Adipocyte (in vitro differentiated cells): Measurements from ENCODE around the gene MNT.
"Not testable (repeated sequence)": the region's sequence is repeated elsewhere in the genome, so short reads cannot be mapped to it uniquely, and the experiment has no call there.

Experiments
- DNase-seq: peaks from one replicate; pipeline ENCODE4 v3.0.0-alpha.2; 2015; ENCODE audit warnings: low read depth
- H3K27me3 ChIP-seq: replicated peaks from 2 replicates; pipeline ENCODE4 v1.7.0; 2013; ENCODE audit warnings: mild to moderate bottlenecking, low read length, moderate library complexity; ENCODE audit not compliant: control insufficient read depth, insufficient read depth
- H3K36me3 ChIP-seq: 2 replicates; pipeline ENCODE4 v1.7.0; 2013; ENCODE audit warnings: low read length, mild to moderate bottlenecking, moderate library complexity; ENCODE audit not compliant: control insufficient read depth, insufficient read depth, severe bottlenecking
- H3K4me1 ChIP-seq: 2 replicates; pipeline ENCODE4 v1.7.0; 2013; ENCODE audit warnings: mild to moderate bottlenecking, low read length, moderate library complexity; ENCODE audit not compliant: control insufficient read depth, insufficient read depth
- H3K4me3 ChIP-seq: 2 replicates; pipeline ENCODE4 v1.7.0; 2013; ENCODE audit warnings: mild to moderate bottlenecking, low read length, moderate library complexity
- H3K9ac ChIP-seq: 2 replicates; pipeline ENCODE4 v1.7.0; 2013; ENCODE audit warnings: mild to moderate bottlenecking, low read length, moderate library complexity
- H3K9me3 ChIP-seq: 2 replicates; pipeline ENCODE4 v1.7.0; 2013; ENCODE audit warnings: mild to moderate bottlenecking, low read length, moderate library complexity; ENCODE audit not compliant: control insufficient read depth

The MNT gene, protein sequence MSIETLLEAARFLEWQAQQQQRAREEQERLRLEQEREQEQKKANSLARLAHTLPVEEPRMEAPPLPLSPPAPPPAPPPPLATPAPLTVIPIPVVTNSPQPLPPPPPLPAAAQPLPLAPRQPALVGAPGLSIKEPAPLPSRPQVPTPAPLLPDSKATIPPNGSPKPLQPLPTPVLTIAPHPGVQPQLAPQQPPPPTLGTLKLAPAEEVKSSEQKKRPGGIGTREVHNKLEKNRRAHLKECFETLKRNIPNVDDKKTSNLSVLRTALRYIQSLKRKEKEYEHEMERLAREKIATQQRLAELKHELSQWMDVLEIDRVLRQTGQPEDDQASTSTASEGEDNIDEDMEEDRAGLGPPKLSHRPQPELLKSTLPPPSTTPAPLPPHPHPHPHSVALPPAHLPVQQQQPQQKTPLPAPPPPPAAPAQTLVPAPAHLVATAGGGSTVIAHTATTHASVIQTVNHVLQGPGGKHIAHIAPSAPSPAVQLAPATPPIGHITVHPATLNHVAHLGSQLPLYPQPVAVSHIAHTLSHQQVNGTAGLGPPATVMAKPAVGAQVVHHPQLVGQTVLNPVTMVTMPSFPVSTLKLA

GRCh38 chr17:2400877-2401425 lies at the start of gene MNT:
Gene MNT, minus strand, starts transcription at chr17:2401060. Its CDS starts 348 bp downstream, at chr17:2400712.
- peak within 1 kb of the TSS; percentile 97 for H3K4me3 ChIP-seq
- H3K27me3 ChIP-seq, result no peaks in the 10 kb centered on the region
- no peaks in the 10 kb centered on the region for H3K36me3 ChIP-seq
- no peaks in the 10 kb centered on the region for H3K9me3 ChIP-seq
- H3K9ac ChIP-seq, result peak within 1 kb of the TSS; percentile 98
- H3K4me1 ChIP-seq, result peaks cover 66% of the 10 kb centered on the region
- DNase-seq, result peak; percentile 98

GRCh38 chr17:2450016-2450650 lies 49.3 kb upstream of the MNT start:
- Histone ChIP-seq H3K9me3 (peaks cover 3% of the 10 kb centered on the region), H3K36me3 (no peaks in the 10 kb centered on the region), H3K9ac (no peak overlapping the region), H3K27me3 (no peaks in the 10 kb centered on the region), H3K4me1 (peaks cover 37% of the 10 kb centered on the region), H3K4me3 (no peak overlapping the region)
- DNase-seq, result no peak

DNA sequence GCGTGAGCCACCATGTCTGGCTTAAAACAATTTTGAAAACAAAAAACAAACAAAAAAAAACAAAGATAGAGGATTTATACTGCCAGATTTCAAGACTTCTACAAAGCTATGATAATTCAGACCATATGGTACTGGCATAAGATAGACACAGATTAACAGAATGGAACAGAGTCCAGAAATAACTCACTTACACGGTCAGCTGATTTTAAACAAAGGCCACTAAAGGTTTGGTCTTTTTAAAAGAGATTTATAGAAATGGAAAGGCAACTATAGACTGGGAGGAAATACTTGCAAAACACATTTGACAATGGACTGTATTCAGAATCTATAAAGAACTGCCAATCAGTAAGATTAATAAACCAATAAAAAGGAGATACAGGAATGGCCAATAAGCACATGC lies 48.6 kb upstream of the MNT start:
- Histone ChIP-seq H3K4me3 (no peak overlapping the region), H3K36me3 (no peaks in the 10 kb centered on the region), H3K9me3 (peaks cover 3% of the 10 kb centered on the region), H3K4me1 (peaks cover 37% of the 10 kb centered on the region), H3K27me3 (no peaks in the 10 kb centered on the region), H3K9ac (no peak overlapping the region)
- DNase-seq, result peak; percentile 66

DNA sequence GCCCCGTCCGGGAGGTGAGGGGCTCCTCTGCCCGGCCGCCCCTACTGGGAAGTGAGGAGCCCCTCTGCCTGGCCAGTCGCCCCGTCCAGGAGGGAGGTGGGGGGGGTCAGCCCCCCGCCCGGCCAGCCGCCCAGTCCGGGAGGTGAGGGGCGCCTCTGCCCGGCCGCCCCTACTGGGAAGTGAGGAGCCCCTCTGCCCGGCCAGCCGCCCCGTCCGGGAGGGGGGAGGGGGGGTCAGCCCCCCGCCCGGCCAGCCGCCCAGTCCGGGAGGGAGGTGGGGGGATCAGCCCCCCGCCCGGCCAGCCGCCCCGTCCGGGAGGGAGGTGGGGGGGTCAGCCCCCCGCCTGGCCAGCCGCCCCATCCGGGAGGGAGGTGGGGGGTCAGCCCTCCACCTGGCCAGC lies 46.6 kb upstream of the MNT start:
- peaks cover 26% of the 10 kb centered on the region for H3K4me1 ChIP-seq
- H3K4me3 ChIP-seq, H3K36me3 ChIP-seq, H3K27me3 ChIP-seq, H3K9ac ChIP-seq, DNase-seq, H3K9me3 ChIP-seq: not testable (repeated sequence)

DNA sequence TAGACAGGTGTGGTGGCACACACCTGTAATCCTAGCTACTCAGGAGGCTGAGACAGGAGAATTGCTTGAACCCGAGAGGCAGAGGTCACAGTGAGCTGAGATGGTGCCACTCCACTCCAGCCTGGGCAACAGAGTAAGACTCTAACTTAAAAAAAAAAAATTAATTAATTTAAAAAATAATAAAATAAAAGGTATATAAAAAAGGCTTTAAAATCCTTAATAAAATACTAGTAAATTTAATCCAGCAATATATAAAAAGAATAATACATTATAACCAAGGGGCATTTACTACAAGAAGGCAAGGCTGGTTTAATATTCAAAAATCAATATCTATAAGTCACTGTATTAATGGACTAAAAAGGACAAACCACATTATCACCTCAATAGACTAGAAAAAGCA lies 44.8 kb upstream of the MNT start:
- Histone ChIP-seq H3K9ac (no peak overlapping the region), H3K4me1 (peaks cover 12% of the 10 kb centered on the region), H3K27me3 (no peaks in the 10 kb centered on the region), H3K9me3 (peaks cover 3% of the 10 kb centered on the region), H3K36me3 (peaks cover 4% of the 10 kb centered on the region), H3K4me3 (no peak overlapping the region)
- no peak for DNase-seq

DNA sequence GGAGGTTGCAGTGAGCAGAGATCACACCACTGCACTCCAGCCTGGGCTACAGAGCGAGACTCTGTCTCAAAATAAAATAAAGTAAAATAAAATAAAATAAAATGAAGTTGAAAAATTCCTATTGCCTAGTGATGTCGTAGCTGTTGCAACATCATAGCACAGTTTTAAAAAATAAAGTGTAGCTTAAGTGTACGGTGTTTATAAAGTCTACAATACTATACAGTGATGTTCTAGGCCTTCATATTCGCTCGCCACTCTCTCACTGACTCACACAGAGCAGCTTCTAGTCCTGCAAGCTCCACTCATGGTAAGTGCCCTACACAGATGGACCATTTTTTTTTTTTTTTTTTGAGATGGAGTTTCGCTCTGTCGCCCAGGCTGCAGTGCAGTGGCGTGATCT lies 43.5 kb upstream of the MNT start:
- Histone ChIP-seq H3K27me3 (no peaks in the 10 kb centered on the region), H3K4me1 (peaks cover 6% of the 10 kb centered on the region), H3K36me3 (peaks cover 6% of the 10 kb centered on the region), H3K4me3 (no peak overlapping the region), H3K9ac (no peak overlapping the region), H3K9me3 (peaks cover 3% of the 10 kb centered on the region)
- DNase-seq, result peak; percentile 21

DNA sequence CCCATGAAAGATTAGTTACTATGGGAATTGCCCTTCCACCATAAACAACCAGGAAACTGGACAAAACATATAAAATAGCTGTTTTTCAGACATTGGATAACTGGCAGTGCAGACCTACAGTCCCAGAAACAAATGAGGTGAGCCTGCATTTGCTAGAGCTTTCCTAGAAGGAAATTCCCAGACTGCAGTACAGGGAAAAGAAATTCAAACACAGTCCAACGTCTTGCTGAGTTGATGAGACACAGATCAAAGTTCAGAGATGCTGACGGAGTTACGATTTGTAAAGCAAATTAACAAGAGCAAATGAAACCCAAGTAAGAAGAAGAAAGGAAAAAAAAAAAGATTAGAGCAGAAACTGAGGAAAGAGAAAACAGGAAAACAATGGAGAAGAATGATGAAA lies 41.3 kb upstream of the MNT start:
- H3K9ac ChIP-seq, result no peak overlapping the region
- peaks cover 9% of the 10 kb centered on the region for H3K4me1 ChIP-seq
- H3K9me3 ChIP-seq, result peaks cover 3% of the 10 kb centered on the region
- H3K4me3 ChIP-seq, result no peak overlapping the region
- peaks cover 17% of the 10 kb centered on the region for H3K36me3 ChIP-seq
- H3K27me3 ChIP-seq, result no peaks in the 10 kb centered on the region
- DNase-seq, result no peak

- Histone ChIP-seq H3K27me3 (no peaks in the 10 kb centered on the region), H3K9me3 (peaks cover 1% of the 10 kb centered on the region), H3K4me3 (no peak overlapping the region), H3K4me1 (peaks cover 9% of the 10 kb centered on the region), H3K36me3 (peaks cover 28% of the 10 kb centered on the region), H3K9ac (no peak overlapping the region)
- DNase-seq, result no peak
Observed at GRCh38 chr17:2440930-2441329, 40.1 kb upstream of the MNT start.

DNA sequence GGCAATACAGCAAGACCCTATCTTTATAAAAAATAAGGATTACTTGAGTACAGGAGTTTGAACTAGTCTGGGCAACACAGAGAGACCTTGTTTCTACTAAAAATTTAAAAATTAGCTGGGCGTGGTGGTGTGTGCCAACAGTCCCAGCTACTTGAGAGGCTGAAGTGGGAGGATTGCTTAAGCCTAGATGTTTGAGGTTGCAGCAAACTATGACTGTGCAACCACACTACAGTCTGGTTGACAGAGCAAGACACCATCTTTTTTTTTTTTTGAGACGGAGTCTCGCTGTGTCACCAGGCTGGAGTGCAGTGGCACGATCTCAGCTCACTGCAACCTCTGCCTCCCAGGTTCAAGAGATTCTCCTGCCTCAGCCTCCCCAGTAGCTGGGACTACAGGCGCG lies 39.1 kb upstream of the MNT start:
- peak; percentile 40 for DNase-seq
- not testable (repeated sequence) for H3K9ac ChIP-seq, H3K4me1 ChIP-seq, H3K4me3 ChIP-seq, H3K9me3 ChIP-seq, H3K27me3 ChIP-seq
- peaks cover 28% of the 10 kb centered on the region for H3K36me3 ChIP-seq

DNA sequence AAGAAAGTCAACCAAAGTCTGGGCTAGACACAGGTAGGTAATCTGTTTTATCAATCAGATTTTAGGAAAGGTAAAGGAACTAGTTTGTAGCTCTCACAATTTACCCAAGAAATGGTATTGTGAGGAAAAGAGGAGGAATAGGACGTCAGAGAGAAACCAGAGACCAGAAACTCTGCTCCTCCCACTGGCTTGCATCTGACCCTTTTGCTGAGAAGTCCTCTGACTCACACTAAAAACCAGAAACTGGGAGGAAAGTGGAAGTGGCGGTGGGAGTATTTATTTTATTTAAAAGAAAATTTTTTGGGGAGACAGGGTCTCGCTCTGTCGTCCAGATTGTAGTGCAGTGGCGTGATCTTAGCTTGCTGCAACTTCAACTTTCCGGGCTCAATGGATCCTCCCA lies 38.0 kb upstream of the MNT start:
- peak; percentile 31 for DNase-seq
- Histone ChIP-seq H3K36me3 (peaks cover 32% of the 10 kb centered on the region), H3K4me1 (peaks cover 9% of the 10 kb centered on the region), H3K4me3 (no peak overlapping the region), H3K27me3 (no peaks in the 10 kb centered on the region), H3K9me3 (no peaks in the 10 kb centered on the region), H3K9ac (no peak overlapping the region)

GRCh38 chr17:2436316-2436905 lies 35.6 kb upstream of the MNT start:
- DNase-seq, result no peak
- H3K27me3 ChIP-seq, result no peaks in the 10 kb centered on the region
- no peak overlapping the region for H3K9ac ChIP-seq
- H3K4me3 ChIP-seq, result no peak overlapping the region
- peaks cover 9% of the 10 kb centered on the region for H3K4me1 ChIP-seq
- no peaks in the 10 kb centered on the region for H3K9me3 ChIP-seq
- H3K36me3 ChIP-seq, result peaks cover 44% of the 10 kb centered on the region
